Dedifferentiated amniotic fluid mesenchymal stem cell (primary cell): Measurements from ENCODE around the gene PLAC1.

Experiments
- DNase-seq: peaks from one replicate; pipeline ENCODE4 v3.0.0-alpha.2; 2016; ENCODE audit errors: extremely low spot score

Gene PLAC1

DNA sequence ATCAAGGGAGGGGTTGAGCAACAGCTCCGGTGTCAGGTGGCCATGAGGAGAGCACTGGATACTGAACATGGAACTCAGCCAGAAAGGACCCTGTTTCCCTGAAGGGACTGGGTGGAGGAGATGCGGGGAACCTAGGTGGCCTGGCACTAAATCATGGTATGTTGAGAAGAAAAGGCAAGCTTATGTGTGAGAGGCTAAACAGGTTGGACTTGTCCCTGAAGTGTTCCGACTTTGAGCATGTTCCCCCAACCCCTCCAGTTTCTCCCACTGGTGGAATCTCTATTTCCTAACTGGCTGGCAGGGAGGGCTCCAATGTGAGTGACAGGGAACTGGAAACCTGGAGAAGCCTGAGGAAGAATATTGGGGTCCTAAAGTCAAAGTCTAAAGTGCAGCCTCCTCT lies 69.5 kb downstream of the PLAC1 start:
- no peak for DNase-seq

DNA sequence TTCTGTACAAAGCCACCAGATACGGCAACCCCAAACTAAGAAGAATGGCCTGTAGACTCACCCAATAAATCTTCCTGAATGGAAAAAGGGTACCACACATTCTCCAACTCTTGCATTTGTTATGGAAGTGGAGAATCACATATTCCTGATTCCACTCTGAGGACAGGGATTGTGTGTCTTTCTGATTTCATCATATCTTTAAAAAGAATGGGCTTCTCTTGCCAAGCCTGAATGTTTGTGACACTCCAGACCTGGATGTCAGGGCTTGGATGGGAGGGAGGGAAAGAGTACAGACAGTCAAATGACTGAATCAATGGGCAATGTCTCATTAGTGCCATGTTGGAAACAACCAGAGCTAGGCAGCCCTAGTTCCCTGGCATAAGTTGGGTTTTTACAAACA lies 77.4 kb downstream of the PLAC1 start:
- peak; percentile 40 for DNase-seq

DNA sequence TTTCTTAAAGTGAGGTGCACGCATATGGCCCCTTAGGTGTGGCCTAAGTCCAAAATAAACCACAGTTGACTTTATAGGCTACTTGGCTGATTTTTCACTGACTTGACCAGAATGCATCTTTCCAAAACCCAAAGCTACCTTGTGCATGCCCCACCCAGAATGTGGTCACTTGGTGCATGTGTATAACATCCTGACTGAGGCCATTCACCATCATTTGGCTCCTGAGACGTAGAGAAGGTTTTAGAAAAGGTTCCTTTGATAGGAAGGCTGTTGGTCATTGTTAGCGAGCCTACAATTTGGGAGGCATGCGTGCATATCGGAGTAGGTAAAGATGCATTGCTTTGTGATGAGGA lies 84.6 kb downstream of the PLAC1 start:
- DNase-seq = no peak

DNA sequence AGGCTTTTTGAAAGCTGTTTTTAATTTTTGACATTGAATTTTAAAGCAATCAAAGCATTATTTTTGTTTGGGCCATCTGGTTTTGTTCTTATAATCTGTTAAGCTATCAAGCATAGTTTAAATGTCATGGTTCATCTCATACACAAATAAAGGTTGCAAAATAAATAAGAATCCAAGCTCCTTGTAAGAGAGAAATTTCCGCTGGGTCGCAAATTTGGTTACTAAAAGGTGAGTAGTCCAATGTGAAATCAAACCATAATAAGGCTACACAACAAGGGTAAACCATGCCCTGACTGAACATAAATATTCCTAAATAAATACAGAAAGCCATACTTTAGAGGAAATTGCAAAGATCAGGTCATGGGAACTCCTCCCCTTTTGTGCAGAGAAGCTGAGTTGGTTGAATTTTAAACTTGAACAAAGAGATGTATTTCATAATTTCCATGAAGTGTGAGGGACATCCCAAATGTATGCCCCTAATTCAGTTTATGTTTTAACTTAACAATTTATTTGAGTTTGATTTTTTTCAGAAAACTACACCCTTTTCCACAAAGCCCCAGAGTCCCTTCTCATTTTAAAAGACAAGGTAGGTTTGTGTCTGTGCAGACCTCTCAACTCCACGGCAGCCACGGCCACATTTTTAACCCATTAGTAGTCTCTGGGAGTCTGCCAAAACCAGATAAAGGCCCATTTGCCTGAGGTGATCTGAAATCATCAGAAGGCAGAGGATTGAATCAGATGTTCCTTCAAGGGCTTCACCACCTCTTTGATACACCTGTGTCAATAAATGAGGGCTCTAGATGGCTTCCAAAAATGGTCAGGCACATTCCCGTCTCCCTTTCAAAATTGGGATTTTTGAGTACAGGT lies 85.2 kb downstream of the PLAC1 start:
- no peak for DNase-seq

DNA sequence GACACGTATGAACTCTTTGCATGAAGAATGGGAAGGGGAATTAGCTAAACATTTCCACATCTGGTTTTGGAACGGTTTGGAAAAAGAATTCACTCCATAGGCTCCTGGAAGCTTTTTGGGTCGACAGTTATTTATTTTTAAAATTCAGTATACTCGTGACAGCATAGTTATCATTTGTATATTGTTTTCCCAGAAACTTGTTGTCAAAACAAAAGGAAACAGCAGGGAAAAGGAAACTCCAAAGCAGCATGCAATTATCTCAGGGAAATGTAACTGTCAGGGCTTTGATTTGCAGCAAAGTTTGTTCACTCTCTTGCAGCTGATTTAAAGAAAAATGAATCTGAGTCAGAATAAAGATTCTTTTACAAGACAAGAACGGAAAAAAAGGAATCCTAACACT lies 86.5 kb downstream of the PLAC1 start:
- no peak for DNase-seq

DNA sequence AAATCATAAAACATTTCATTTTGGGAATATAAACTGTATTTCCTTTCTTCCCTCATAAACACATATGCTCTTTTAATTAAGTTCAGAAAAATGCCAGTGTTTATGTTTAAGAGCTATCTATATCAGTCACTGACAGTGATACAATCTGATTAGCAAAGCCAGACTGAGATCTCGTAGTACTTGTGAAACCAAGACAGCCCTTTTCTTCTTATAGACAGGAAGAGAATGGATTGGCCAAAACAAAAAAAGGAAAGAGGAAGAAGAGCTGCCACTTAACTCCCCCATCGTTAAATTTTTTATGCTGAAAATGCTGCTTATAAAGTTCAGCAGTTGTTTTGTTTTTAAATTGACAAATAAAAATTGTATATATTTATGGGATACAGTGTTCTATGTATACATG lies 87.4 kb downstream of the PLAC1 start:
- no peak for DNase-seq

DNA sequence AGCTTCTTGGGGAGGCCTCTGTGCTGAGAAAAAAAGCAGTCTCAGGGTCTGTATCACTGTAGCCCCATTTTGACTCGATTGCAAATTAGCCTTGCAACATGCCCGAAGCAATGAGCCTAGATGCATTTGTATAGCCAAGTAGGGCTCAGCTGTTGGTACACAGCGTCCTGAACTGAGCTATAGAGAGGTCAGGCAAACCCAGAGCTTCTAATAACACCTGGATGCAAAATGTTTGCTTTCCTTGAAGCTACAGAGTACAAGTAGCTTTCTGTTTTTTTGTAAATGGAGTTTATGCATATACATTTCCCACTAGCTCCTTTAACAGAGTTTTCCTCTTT lies 87.8 kb downstream of the PLAC1 start:
- no peak for DNase-seq

DNA sequence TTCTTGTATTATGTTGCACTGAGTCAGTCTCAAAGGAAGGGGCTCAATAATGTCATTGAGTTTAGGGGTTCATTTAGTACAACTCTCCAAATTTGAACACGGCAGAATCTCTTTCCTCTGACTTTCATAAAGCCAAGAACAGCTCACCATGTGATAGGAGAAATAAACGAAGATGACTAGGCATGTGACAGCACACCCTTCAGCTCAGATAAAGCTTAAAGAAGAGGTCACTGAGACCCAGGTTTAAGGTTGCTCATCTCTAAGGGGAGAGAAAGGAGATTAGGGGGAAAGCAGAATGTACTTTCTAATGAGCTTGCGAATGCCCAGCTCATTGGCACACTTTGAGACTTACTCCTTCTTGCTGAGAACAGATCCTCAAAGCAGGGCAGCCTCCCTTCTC lies 89.0 kb downstream of the PLAC1 start:
- no peak for DNase-seq

DNA sequence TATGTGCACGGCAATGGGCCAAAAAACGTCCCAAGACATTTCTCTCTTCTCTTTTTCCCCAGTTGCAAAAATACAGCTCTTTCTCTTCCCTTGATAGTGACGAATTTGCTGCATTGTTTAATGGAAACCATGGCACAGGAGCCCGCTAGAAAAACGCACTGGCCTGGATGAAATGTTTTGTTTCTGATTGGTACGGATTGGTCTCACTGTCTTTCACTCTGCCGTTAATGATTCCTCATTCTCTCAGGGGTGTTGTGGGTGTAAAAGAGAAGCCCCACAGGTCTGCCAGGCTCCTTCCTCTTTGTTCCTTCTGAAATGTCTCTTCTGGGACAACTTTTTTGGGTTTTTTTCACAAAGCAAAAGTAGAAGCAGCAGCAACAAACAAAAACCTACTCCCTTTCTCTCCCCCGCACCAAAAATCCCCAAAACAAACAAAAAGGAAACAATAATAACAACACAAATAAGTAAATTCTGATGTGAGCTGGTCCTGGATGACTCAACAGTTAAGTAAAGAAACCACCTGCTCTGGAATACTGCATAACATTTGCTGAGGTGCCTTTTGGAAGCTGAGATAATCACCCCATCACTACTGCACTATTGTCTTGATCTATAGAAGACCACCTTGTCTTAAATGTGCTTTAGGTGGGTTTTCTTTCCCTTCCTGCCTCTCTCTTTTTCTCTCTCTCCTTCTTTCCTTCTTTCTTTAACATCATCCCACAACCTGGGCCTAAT lies 89.8 kb downstream of the PLAC1 start:
- no peak for DNase-seq

DNA sequence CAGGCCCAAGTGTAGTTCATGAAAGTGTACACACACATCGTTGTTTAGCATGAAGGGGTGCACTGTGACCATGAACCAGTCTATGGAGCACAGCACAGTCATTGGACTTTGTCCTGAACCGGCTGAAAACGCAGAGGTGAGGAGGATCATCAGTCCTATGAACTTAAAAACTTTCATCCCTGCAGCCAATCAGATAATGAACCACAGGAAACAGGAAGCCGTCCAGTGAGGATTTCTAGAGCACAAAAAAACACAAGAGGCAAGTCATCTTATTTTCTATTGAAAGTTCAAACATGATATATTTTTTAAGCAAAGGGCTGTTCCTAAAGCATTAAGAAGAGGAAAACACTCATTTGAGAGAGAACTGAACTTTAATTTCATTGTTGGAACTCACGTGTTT lies 91.8 kb downstream of the PLAC1 start:
- no peak for DNase-seq

DNA sequence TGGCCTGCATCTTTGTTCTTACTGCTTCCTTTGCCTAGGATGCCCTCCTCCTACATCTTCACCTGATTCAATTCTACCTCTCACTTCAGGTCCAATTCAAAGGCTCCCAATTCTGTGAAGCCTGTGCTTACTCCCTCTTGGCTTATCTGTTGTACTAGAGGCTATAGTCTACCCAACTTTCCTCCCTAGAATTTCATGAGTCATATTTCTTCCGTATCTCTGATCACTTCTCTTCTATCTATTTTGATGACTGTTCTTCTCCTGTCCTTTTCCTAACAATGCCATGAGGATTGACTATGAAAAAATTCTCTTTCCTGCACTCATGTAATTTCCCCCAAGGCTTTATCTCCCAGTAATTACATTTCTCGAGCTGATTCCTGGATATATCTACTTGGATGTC lies 96.3 kb downstream of the PLAC1 start:
- DNase-seq = no peak

DNA sequence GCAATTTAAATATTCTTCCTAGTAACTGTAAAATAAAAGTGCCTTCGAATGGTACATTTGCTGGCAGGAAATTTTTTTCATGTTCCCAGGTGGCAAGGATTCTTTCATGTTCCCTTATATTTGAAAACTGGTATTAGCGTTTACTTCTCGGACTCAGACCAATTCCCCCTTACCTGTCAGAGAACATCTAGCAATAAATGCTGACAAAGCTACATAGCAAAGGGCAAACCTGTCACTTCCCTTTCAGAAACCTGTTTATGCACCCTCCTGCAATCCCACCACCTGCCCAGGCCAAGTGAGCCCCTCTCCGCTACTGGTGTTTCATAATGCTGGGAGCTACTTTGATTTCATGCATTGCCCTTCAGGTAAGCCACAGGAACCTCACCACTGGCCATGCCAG lies 100.1 kb downstream of the PLAC1 start:
- DNase-seq = no peak

DNA sequence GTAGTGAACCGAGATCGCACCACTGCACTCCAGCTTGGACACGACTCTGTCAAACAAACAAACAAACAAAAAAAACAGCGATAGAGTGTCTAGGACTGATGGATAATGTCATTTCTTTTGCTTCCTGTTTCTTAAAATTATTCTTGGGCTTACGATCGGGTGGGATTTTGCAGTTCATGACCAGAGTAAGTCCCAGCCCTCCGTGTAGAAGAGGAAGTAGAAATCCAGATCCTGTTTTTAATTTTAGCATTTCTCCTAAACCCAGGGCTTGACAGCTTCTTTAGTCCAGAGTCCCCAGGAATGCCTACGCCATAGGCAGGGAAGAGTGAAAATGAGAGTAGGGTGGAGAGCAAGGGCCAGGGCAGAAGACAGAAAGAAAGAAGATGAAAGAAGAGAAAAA lies 104.0 kb downstream of the PLAC1 start:
- DNase-seq = no peak

DNA sequence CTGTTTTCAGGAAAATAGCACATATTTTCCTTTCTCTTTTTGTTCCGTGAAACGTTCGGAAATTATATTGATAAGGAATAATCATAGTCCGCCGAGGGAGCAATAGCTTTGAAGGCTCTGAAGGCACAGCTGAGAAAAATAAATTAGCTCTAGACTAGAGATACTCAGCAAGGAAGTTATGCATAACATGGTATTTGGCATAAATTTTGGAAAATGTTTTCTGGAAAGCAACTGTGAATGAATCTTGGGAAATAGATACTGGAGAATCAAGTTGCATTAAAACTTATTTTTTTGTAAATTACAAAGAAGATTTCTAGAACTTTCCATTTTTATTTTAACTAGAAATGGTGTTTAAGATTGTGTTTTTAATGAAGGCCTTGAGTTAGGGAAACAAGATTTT lies 105.9 kb downstream of the PLAC1 start:
- DNase-seq = no peak

DNA sequence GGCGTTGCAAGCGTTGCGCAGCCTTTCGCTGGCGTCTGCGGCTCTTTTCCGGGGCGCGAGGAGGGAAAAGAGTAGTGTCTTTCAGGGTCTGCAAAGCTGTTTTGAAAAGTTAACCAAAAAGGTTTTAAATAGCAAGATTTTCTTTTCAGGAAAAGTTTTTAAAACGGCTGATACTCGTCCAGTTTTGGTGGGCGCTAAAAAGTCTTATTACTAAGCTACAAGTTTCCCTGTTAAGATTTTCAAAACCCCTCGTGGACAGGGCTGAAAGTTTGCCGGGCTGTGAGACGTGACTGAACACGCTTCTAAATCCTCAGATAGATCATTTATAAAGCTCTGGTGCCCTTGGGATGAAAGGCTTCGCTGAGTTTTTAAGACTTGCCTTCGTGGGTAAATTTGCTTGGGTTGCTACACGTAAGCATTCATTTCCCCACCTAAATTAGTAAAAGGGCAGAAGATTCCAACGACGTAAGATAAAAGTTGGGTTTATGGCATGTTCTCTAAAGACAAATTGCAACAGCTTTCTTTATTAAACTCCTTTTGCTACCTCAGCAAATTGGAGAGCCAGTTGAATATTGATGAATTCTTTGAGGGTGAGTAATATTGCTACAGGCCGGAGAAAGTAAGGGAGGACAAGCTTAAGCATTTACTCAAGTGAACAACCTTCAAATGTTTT lies 106.8 kb downstream of the PLAC1 start:
- DNase-seq = no peak

DNA sequence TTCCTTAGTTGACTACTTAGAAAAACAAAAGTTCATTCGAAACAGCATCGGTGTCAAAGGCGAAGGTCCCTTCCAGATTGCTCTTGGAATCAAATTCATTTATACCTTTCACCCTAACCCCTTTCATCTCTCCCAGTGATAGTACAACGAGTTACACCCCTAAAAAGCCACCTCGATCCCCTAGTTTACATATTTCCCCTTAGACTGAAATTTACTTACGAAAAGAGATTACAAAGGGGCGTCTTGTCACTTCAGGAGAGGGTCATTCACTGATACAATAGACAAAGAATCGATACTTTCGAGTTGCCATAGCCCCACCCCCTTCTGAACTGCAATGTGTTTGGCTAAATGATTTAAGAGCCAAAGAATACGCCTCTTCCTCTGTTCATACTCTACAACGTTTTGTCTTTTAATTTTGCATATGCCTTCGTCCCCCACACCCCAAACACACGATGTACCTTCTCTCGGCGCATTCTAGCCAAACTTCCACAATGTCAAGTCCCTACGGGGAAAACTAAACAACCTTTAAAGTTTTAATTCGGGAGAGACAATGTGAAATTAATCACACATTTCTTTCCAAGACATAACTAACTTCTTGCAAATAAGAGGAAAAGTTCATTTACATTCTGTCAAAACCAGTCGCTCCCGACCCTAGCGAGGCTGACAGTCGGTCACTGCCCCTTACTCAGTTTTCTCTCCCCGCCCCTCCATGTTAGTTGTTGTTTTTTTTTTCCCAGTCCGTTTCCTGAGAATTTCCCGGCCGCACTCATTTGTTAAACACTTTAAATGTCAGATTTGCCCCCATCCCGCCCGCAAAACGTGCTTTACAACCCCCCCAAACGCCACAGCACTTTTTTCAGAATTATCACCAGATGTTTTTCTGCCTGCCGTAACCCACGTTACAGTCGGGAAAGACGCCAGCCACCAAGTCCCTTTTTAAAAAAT lies 109.7 kb downstream of the PLAC1 start:
- DNase-seq = no peak

DNA sequence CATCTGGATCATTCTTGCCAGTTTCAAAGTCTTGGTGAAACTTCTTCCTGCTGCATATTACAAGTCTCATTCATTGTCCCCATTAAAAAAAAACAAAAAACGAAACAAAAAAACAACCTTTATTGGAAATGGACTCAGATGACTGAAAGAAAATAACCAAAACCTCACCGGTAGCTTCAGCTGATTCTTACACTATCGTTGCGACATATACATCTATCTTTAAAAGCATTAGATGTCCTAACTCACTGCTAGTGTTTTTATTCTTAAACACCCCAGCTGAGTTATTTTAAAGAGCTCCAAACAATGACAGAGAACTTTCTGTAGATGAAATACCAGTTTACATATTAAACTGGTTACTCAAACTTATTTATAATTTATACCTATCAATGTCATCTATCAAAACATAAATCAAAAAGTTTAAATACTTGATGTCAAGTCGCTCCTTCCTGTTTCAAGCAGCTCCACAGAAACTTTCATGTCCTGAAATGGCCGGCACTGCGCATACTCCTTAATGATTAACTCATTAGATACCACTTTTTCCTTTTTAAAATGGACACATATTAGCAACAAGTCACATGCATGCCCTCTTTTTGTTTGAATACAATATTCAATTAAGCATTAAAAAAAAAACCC lies 111.1 kb downstream of the PLAC1 start:
- DNase-seq = no peak

DNA sequence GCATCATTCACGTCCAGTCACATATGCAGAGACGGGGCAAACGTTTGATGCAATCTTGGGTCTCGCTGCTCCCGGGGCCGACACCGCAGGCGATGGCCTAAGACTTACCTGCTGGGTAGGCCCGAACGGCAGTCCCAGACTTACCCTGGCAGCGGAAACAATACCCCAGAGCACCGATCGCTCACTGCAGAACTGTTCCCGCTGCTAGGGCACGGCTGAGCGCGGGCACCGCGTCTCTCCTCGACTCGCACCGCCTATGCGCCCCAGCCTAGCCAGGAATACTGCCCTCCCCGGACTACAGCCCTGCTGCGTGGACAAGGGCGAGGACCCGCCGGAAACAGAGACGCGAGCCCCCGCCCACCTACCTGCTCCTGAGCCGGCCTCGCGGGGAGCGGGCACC lies 112.1 kb downstream of the PLAC1 start:
- DNase-seq = no peak

DNA sequence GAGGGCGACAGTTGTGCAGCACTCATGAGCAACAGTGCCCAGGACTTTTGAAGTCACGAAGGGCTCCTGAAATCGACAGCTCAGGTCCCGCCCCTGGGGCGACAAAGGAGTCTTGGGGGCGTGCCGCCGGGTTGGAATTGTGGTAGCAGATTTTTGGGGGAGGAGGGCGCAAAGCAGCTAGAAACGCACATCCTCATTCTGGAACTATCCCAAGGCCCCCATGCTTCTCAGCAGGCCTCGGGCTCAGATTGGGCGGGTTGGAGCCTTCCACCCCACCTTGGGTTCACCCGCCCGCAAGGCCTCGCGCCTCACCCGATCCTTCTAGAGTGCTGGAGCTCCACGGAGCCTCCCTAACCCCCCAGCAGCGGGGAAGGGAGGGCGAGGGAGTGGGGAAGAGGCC lies 112.8 kb downstream of the PLAC1 start:
- DNase-seq = no peak

DNA sequence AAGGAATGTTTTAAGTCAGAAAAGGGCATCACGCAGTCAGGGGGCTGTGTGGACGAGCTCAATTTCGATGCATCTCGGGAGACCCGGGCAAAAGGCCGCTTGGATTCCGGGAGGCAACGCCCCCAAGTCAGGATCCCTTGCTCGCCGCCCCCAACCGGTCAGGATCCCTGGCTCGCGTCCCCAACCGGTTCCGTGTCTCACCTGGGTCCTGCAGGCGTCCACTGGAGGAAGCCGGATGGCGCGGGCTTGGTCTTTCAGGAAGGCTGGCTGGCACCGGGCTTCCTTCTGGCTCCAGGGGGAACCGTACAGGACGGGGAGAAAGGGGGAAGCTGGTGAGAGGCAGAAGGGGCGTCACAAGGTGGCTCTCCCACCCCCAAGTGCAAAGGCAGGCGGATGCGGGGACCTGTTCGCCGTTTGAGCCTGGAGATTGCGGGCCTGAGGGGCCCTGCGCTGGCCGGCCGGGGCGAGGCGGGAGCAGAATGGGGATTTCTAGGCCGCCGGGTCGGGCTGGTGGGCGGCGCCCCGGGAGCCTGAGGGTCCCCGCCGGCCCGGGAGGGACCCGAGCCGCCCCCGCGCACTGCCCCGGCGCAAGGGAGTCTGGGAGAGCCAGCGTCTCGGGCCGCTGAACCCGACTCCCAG lies 113.6 kb downstream of the PLAC1 start:
- DNase-seq = no peak

DNA sequence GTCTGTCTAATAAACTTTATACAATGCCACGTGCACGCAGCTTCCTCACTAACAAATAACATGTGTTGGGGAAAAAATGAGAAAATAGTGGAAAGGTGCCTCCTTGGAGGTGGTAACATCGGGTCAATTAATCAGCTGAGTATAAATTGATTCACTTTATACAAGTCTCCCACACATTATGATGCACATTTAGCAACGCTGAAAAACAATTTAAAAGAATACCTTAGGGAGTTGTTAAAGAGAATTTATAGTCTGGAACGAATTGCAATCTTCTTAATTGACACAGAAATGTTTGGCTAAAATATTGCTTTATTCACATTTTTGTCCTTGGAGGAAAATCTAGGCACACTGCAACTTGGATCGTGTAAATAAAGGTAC lies 114.1 kb downstream of the PLAC1 start:
- DNase-seq = no peak
